ENCODE data around the gene SNX32. TPM values are rescaled to one million over a fixed set of nuclear protein-coding genes. Genes with fewer than 3 reads are reported as not detected.
A peak's percentile ranks its signal among the peaks of the same experiment; 100 is the strongest.
"Not testable (repeated sequence)": the region's sequence is repeated elsewhere in the genome, so short reads cannot be mapped to it uniquely, and the experiment has no call there.

SNX32 gene
- total RNA-seq, 1 donor, result under 0.01 TPM

GRCh38 chr11:65886826-65887722, 53.3 kb downstream of the SNX32 start:
- DNase-seq (ENCODE audit: low read depth), result no peak
- no peak for TF ChIP-seq CTCF (IDR thresholded peaks at IDR 0.05; ENCODE audit: insufficient read depth, low read depth, low read length)
- peak overlapping the region; percentile 73 for H3K4me3 ChIP-seq (ENCODE audit: low read depth, low read length)

- peak overlapping the region; percentile 73 for H3K4me3 ChIP-seq (ENCODE audit: low read depth, low read length)
- DNase-seq (ENCODE audit: low read depth), result no peak
- no peak for TF ChIP-seq CTCF (IDR thresholded peaks at IDR 0.05; ENCODE audit: insufficient read depth, low read depth, low read length)
Measured at GRCh38 chr11:65887723-65888162, 54.0 kb downstream of the SNX32 start.

- TF ChIP-seq CTCF (IDR thresholded peaks at IDR 0.05; ENCODE audit: insufficient read depth, low read depth, low read length), result peak; percentile 77
- peak within 1 kb of the TSS; percentile 73 for H3K4me3 ChIP-seq (ENCODE audit: low read depth, low read length)
- peak; percentile 98 for DNase-seq (ENCODE audit: low read depth)
Measured at GRCh38 chr11:65888163-65888814, 54.5 kb downstream of the SNX32 start, which contains the start of gene FIBP. FIBP (minus strand) TSS chr11:65888471; CDS start chr11:65888418, 53 bp downstream.

- peak; percentile 97 for DNase-seq (ENCODE audit: low read depth)
- peak; percentile 8 for TF ChIP-seq CTCF (IDR thresholded peaks at IDR 0.05; ENCODE audit: insufficient read depth, low read depth, low read length)
- H3K4me3 ChIP-seq (ENCODE audit: low read depth, low read length), result peak within 1 kb of the TSS; percentile 63
Measured at GRCh38 chr11:65890324-65891218, 56.8 kb downstream of the SNX32 start, which contains the start of gene CCDC85B. CCDC85B (plus strand) TSS chr11:65890673; CDS start chr11:65890784, 111 bp downstream.

- peak; percentile 27 for TF ChIP-seq CTCF (IDR thresholded peaks at IDR 0.05; ENCODE audit: insufficient read depth, low read depth, low read length)
- no peak for DNase-seq (ENCODE audit: low read depth)
- H3K4me3 ChIP-seq (ENCODE audit: low read depth, low read length), result peak overlapping the region; percentile 63
Measured at GRCh38 chr11:65891219-65892136, 57.7 kb downstream of the SNX32 start.

GRCh38 chr11:65892137-65892540, 58.4 kb downstream of the SNX32 start:
- not testable (repeated sequence) for DNase-seq (ENCODE audit: low read depth)
- H3K4me3 ChIP-seq (ENCODE audit: low read depth, low read length), result peak overlapping the region; percentile 63

Measured in fibroblast of villous mesenchyme (primary cell).